GM19193 (cell line): ENCODE results near the gene KCNJ5.

Source experiments
- POLR2A ChIP-seq: IDR thresholded peaks from 4 replicates; pipeline ENCODE4 v1.6.1; 2011; ENCODE audit not compliant: insufficient read depth, insufficient read length; ENCODE audit errors: extremely low read depth

The KCNJ5 gene

DNA sequence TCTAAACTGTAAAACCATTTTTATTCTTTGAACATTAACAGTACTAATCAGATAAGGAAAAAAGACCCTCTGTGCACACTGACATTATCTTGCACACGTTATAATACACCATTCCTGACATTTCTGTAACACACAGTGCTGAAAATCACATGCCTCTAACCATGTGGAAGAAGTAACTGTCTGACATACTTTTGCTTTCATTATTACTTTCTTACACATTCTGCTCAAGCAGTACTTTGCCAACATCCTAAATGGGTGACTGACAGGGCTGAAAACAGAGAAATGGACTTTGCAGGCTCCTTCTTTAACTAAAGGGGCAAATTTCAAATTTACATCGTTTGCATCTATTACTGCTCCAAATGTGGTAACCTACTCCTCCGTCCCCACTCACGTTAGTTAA, 74.3 kb downstream of the KCNJ5 start:
- no peak for TF ChIP-seq POLR2A

DNA sequence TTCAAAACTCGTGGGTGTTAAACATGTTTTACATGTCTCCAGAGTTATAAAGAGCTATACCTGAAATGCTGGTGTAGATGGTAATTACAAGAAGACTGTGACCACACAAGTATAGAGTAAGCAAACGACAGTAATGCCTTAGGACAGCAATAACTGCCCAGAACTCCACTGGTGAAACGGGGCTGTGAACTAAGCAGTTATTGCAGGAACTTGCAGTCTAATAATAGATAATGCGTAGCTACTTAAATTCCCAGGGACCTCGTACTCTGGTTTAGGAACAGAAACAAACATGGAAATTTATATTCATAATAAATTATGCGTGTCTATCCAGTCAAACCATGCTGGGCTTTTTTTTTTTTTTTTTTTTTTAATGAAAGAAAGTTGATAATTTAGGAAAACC, 76.4 kb downstream of the KCNJ5 start:
- no peak for TF ChIP-seq POLR2A

DNA sequence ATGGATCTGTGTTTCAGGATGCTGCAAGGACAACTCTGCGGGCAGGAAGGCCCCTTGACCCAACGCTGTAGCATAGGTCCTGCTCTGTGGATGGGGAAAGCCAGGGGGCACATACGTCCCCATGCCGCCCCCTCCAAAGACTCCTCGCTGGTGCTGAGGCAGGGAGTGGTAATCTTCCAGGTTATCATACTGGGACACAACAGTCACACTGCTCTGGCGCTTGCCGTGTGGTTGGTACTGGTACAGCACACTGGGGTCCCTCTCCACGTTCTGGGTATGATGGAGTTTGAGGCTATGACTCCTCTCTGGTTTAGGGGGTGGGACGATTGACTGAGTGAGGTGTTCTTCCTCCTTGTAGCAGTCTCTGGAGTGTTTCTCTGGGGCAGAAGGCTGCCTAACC, 77.8 kb downstream of the KCNJ5 start:
- TF ChIP-seq POLR2A, result no peak
